A673 (cell line): ENCODE measurements around the gene NFIC.

Experiments used
- EZH2 ChIP-seq: fragments of 200-600 bp; sonication (generic); IDR thresholded peaks from 2 replicates; pipeline ENCODE4 v1.6.1; 2017; ENCODE audit warnings: borderline replicate concordance, low read depth, mild to moderate bottlenecking, mixed read lengths, antibody characterized with exemption, low read length; ENCODE audit not compliant: poor library complexity, severe bottlenecking
- TF ChIP-seq, protein P1 (sequence below): fragments of 300-800, 200-600 bp; sonication (generic); conservative IDR thresholded peaks from 2 replicates; pipeline ENCODE4 v1.5.1; 2017; ENCODE audit warnings: low read depth, mild to moderate bottlenecking, antibody characterized with exemption, low read length, moderate library complexity, mixed read lengths

DNA sequence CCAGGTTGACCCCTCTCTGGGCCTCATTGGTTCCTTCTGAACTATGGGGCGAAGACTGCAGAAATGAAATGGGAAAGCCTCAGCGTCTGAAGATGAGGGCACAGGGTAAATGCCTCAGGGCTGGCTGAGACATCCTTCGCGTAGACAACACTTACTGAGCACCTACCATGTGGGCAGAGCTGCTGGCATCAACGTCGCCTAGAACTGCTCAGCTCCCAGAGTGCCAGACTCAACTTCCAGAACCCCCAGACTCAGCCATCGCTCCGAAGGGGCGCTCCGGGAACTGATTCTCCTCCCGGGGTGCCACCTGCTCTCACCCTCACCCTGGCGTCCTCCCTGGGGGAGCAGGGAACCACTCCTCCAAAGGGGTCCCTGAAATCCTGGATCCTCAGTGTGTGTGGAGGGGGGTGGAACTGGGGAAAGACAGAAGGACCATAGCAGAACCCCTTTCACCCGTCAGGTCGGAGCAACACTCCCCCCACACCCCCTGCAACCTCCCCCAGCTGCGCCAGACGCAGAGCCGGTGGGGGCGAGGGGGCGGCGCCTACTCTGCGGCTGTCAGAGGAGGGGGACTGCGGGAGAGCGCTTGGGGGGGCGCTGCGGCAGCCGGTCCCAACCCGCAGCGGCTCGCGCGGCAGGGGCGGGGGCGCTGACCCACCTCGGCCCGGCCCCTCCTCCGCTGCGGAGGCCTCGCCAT, 8.2 kb upstream of the NFIC start:
- no peak for TF ChIP-seq EZH2
- TF ChIP-seq, protein P1, sequence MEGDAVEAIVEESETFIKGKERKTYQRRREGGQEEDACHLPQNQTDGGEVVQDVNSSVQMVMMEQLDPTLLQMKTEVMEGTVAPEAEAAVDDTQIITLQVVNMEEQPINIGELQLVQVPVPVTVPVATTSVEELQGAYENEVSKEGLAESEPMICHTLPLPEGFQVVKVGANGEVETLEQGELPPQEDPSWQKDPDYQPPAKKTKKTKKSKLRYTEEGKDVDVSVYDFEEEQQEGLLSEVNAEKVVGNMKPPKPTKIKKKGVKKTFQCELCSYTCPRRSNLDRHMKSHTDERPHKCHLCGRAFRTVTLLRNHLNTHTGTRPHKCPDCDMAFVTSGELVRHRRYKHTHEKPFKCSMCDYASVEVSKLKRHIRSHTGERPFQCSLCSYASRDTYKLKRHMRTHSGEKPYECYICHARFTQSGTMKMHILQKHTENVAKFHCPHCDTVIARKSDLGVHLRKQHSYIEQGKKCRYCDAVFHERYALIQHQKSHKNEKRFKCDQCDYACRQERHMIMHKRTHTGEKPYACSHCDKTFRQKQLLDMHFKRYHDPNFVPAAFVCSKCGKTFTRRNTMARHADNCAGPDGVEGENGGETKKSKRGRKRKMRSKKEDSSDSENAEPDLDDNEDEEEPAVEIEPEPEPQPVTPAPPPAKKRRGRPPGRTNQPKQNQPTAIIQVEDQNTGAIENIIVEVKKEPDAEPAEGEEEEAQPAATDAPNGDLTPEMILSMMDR, result no peak
